CMK (cell line): Measurements from ENCODE around the gene PARD3B.

Experiments
- DNase-seq: peaks from one replicate; pipeline ENCODE4 v3.0.0-alpha.2; 2010; ENCODE audit warnings: low read depth

Gene PARD3B

DNA sequence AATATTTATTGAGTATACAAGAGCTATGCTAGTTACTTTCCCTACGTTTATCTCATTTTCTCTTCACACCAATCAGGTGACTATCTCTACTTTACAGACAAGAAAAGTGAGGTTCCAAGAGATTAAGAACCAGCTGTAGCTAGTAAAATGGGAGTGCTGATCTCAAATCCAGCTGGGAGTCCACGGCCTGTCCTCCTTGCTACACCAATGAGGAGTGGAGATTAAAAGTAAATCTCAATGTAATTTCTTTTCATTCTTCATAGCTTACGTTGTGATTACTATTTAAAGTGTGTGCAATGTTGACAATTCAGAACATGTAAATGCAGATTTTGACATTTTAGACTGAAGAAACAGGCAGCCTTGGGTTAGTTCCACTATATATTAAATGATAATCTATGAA is 1083.1 kb downstream of the PARD3B start:
- no peak for DNase-seq

DNA sequence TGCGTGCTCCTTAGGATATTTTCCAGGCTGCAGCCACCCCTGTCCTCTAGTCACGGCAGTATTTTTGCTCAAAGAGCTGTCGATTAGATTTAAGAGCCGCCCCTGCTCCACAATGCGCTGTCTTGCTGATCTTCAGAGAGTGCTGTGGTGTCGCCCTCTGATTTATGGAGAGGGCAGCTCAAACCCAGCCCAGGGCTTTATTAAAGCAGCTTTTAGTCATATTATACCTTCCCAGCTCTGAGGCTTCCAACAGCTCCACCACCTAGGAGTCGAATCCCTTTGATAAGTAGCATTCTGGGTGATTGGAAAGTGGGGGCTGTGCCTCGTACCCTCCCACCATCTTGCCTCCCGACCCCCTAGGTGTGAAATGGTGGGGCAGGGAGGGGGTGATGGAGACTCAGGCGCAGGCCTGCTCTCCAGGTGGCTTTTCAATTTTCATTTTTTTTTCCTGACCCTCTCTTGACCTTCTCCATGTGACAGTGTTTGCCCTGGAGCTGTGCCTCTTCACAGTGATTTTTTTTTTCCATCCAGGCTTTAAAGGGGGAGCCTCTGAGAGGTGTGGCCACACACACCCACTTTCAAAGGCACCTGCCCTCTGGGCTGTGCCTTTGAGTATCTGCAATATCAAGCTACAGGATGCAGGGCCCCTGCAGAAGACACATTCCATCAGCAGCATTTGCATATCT is 1084.0 kb downstream of the PARD3B start:
- no peak for DNase-seq

DNA sequence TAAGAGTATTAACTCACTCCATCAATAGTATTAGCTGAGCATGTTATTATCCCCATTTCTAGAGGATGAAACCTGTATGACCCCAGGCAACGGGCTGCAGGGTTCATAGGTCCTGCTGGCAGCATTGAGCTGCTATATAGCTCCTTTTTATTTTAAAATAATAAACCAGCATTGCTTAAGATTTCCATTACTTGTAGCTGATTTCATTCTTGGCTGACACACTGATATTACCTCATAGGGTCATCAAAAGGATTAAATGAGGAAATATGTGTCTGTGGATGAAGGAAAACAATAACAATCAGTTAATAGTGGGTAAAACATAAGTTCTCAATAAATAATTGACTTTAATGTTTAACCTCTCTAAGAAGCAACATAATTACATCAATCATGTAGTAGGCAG is 1088.7 kb downstream of the PARD3B start:
- no peak for DNase-seq

DNA sequence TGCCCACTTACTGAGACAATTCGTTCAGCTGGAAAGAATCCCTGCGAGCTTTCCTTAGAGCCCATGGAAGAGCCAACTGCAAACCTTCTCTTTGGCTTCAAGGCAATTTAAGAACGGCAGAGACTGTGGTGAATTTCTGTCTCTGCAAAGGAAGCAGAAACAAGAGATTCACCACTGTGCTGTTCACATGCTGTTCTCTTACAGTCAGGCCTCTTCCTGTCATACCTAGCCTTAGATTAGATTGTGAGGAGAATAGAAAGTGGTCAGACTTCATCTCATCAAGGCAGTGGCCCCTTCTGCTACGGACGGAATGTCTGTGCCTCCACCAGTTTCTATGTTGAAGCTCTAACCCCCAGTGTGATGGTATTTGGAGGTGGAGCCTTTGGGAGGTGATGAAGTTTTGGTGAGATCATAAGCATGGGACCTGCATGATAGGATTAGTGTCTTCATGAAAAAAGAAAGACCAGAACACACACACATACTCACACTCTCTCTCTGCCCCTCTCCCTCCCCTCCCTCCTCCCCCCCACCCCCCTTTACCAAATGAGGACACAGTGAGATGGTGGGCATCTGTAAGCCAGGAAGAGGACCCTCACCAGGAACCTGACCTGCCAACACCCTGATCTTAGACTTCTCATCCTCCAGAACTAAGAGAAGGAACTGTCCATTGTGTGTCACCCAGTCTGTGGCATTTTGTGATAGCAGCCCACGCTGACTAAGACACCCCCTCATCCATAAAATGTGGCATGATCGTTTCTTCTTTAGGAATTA is 1091.5 kb downstream of the PARD3B start:
- DNase-seq = no peak

DNA sequence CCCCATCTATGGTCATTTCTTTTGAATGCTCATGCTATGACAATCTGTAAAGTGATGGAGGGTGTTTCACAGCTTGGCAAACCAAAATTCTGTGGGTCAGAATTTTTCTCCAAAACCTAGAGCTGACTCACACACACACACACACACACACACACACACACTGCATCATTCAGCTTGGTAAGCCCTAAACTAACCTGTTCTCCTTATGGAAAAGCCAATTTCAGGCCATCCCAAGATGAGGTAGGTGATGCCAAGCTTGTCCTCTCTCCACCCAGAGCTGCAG is 1092.0 kb downstream of the PARD3B start:
- DNase-seq = no peak

DNA sequence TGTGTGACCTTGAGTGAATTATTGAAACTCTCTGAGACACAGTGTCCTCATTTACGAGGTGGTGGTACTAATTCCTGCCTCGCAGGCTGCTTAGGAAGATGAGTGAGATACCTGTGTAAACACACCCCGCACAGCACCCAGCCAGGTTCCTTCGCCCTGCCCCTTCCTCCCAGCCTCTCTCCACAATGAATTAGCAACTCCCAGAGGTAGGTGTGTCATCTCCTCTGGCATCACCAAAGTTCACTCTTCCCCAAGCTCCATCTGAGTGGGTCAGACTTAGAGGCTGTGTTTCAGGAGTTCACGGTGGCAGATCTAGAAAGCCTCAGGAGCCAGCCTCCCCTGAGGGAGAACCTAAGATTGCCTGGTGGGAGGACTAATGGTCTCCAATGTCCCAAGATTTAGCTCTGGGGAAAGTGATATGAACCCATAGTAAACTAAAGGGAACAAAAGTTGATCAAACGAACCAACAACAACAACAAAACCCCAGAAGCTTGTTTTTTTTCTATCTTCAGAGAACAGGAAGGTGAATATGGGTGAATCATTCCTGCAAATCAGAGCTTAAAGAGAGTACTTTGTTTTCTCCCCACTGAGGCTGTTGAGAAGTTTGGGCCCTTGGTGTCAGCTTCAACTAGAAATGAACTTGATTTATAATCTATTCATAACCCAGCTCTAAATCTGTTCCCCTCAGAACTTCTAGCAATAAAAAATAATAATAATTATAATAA is 1092.7 kb downstream of the PARD3B start:
- DNase-seq = no peak

DNA sequence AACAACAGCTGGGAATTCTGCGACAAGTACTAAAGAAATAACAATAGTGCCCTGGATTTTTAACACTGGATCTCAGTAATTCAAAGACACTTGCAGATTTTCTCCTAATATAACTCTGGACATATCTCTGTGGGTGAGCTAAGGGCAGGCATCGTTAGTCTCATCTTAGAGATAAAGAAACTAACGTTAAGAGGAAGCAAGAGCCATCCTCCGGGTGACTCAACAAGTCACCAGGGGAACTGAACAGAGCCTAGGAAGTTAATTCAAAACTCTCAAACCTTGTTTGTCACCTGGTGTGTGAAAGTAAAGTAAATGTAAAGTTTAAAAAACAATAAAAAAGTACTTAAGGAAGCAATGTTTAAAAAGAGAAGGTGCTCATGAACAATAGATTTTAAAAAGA is 1095.4 kb downstream of the PARD3B start:
- DNase-seq = no peak

DNA sequence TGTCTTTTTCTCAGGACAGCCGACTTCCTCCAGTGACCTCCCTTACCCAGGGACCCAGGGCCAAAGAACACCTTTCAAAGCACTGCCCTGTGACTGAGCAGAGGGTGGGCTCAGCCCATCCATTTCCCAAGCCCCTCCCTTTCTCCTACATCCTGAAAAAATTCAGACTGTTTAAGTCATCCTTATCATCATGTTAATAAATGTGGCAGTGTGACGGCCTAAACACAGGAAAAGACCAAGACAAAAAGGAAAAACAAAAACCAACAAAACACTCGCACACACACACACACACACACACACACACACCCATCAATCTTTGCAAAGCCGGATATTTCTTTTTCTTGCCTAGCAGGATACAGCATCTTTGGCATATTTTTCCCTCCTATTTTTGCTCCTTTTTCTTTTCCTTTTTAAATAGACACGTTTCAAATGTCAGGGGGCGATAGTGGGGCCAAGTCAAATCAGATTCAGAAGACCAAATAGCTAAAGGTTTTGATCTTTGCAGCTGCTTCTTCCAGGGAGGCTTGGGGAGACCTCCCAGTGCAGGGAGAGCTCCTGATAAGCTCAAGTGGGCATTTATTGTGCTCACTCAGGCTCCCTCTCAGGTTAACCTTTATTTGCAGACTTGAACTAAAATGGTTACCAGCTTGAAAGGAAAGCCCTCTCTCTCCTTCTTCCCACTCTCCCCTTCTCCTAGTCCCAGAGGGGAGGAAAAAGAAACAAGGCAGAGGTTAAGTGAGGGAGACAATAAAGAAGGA is 1097.5 kb downstream of the PARD3B start:
- DNase-seq = no peak

DNA sequence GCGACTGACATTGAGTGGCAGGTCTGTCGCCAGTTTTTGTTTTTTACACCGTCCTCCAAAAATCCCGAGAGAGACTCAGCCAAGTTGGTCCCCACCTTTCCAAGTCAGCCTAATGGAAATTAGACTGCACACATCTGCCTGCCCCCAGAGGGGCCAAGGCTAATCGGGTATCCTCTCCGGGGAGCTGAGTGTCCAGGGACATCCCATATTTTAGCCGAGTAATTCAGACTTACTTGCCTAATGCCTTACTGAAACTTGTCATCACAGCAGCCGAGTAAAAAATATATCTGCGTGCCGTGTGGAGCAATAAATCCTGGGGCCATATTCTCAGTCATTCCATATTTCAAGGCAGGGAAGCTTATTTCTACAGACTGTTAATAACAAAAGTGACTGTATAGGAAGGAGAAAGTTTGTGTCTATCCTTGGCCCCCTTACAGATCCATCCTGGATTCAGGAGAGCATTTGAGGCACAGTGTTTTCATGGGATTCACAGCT is 1098.2 kb downstream of the PARD3B start:
- DNase-seq = no peak

DNA sequence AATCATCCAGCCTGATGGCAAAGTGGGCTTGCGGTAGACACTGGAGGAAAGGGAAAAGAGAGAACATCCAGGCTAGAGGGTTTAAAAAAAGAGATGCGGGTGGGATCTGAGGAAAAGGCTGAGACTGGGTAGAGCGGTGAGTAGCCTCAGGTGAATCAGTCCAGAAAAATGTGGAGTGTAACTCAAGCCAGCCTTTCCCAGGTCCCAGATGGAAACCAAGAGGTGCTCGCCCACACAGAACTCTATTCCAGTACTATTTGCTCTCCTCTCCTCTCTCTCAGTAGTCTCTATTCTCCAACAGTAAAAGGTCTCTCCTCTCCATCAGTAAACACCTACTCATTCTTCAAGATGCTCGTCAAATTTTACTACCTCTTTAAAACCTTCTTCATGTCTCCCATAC is 1098.7 kb downstream of the PARD3B start:
- DNase-seq = no peak

DNA sequence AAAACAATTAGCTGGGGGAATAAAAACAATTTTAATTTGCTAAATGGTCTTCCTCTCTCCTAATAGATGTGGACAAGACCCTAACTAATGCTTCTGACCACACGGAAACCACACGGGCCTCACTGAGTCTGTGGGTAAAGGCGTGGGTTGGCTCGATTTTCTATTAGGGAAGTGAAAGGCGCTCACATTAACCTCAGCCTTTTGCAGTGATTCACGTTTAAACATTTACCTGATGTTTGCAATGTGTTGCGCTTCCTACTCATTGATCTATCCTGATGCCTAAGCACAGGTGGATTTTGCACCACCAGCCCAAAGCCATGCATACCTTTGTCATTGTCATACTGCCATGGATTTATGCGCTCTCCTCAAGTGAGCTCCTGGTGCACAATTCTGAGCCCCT is 1101.4 kb downstream of the PARD3B start:
- DNase-seq = no peak

DNA sequence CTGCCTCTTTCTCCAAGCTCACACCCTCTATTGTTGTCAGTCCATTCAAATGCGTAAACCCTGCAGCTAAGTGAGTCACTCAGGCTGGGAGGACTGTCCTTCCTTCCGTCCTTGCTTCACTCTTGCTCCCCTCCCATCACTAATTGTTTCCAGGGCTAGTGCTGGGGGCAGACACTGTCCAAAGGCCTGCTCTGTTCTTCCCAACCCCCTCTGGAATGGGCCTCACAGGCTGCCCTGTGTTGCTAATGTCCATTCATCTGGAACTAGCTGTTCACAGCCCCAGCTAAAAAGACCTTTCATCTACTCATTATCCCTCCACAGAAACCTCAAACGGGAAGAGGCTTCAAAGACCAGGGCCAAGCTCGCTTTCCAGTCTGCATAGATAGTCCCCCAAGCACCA is 1105.2 kb downstream of the PARD3B start:
- DNase-seq = no peak

DNA sequence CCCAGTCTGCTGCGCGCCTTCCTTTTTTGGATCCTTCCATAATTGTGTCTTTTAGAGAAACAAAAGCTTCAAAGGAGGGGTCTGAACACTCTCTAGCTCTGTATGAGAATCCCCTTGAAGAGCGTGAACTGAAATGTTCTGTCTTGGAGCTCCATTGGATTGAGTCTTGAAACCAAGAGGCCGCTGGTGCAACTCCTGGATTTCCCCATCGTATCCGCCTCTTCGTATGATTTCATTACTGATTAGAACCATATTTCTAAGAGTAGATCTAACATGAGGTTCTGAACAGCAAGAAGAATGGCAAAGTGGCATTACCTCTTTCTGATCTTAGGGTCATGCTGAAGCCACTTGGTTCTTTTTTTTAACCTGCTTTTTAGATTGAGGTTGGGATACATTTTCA is 1105.7 kb downstream of the PARD3B start:
- DNase-seq = no peak

DNA sequence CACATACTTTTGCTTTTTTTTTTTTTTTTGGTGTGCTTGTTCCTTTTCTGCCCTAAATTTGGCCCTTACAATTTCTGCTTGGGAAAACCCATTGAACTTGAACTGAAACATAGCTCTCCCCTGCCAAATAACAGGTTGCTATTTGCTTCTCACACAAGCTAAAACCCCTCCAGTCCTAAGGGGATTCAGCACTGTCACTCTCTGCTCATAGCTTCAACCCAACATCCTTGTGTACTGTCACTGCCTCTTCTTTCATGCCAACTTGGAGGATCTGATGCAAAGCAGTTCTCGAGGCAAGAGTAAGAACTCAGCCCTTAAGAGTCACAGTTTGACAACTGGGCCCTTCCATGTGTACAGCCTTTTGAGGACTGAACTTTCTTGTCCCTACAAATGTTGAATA is 1106.4 kb downstream of the PARD3B start:
- DNase-seq = no peak

DNA sequence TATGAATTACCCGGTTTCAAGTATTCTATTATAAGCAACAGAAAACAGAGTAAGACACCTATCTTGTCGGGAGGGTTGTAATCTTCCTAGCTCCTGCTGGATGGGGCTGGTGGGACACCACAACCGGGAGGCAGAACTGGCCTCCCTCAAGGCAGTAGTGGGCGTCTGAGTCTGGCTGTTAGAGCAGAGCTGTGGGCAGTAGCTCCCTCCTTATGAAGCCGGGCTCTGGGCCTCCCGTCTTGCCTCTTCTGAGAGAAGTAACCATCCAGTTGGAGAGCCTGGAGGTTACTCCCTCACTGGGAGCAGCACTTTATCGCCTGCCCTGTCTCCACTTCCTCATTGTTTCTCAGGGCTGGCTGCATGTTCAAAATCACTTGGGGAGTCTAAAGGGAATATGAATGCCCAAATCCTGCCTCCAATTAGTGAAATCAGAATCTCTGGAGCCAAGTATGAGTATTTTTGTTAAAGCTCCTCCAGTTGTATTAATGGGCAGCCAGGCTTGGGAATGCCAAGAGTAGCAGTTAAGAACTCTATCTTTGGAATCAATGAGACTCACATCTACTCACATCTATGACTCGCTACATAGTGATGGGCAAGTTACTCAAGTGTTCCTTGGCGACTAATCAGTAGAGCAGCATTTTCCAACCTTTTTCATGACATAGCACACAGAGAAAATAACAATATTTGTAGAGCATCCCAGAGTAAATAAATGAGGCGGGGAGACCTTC is 1109.8 kb downstream of the PARD3B start:
- DNase-seq = no peak

DNA sequence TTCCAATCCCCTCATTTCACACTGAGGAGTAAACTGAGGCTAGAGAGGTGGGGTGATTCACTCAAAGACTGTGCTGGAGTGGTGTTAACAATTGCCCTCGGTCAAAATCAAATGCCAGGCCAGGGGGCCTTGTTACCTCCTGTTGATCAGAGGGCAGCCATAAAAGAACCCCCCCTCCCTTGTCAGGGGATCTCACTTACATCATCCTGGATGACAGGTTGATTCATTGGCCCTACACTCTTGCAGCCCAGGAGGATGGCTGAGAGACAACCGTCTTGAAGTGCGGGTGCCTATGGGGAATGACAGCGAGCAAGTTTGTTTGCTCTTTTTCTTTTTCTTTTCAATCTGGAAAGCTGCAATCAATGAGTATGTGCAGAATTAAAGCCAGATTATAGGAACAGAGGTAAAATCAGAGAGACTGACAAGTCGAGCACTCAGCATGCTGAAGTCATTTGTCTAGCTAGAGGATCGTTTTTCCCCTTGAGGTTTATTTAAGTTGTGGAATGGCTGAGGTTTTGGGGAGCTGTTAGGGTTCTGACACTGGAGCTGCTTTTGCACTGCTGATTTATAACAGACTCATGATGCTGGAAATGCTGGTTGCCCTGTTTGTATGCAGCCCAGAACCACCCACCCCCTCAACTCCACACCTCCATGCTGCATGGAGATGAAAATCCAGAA is 1110.6 kb downstream of the PARD3B start:
- no peak for DNase-seq

DNA sequence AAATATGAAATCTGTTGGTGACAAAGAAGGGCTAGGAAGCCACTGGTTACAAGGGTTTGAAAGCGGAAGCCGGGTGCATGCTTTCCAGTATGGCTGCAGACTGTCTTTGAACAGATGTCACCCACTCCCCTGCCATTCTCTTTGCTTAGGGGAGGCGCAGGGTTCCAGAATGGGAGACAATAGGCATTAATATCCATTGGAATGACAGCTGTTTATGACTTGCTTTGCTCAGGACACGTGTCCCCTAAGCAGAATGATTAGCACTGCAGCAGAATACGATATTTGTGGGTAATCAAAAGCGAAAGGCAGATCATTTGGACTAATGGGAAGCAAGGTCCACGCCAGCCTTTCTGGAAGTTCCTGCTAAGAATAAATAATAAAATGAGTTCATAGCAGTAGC is 1111.2 kb downstream of the PARD3B start:
- DNase-seq = no peak

DNA sequence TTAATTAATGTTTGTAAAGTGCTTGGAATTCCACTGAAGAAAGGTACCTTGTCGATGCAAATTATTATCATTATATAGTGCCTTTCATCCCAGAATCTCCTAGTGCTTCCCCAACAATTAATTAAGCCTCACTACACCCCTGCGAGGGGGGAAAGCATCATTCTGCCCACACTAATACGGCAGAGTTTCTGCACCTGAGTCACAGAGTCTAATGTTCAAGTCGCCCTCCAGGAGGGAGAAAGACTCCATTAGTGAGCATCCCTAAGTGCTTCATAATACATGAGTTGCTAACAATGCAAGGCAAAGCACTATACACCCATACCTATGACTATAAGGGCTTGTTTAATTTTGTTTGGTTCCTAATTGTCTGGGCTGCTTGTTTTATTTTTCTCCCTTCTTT is 1111.7 kb downstream of the PARD3B start:
- no peak for DNase-seq

DNA sequence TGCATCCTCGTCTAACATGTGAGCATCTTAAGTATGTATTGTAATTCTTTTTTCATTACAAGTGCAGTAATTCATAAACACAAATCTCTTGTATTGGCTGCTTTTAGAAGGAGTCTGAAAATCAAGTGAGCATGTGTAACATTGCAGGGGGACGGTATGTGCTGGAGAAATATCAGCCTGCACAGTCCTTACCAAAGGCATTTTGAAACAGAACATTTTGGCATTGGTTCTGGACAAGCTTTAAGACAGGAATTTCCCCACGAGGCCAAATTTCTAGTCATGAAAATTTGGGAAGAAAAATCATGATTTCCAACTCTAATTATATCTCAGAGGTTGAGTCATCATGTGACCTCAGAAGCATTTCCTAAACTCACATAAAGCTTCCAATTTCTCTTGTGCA is 1112.3 kb downstream of the PARD3B start:
- no peak for DNase-seq

DNA sequence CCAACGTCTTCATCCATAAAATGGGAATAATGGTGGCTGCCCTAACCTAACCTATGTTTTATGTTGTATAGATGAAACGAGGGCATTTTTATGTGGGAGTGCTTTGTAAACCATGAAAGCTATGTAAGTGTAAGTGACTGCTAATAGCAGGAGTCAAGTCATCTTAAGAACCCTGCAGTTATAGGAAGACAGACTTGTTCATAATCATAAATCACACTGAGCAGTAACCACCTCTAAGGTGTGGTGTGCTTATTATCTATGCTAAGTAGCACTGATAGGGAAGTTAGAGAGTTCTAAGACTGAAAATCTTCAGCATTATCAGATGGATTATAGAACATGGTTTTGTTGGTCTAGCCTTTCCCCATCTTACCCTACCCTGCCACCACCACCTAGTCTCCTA is 1112.8 kb downstream of the PARD3B start:
- DNase-seq = no peak

DNA sequence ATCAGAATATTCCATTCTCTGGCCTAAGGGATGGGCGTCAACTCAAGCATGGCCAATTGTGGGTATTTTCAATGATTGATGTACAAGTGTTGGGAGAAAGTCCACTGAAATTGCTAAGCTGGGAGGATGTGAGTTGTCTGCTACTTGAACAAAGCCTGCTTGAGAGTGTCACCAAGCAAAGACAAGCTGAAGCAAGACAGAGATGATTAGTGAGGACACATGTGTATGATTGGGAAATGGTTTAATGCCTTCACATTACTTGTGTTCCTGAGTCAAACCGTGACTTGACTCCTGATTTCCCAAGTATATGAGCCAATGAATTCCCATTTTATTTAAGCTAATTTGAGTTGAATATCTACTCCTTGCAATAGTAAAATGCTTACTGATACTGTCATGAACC is 1113.3 kb downstream of the PARD3B start:
- DNase-seq = no peak
